Suprapubic skin (tissue), 4 donors: ENCODE data around the gene TMEM132D.

Experiments
- POLR2A ChIP-seq, 2 donors: fragments of 450-650 bp; IDR thresholded peaks; one replicate each; pipeline ENCODE4 v1.6.1; 2017; ENCODE audit warnings: antibody characterized with exemption in 2 of 2, mild to moderate bottlenecking in 2 of 2, moderate library complexity in 2 of 2
- POLR2AphosphoS5 ChIP-seq, 3 donors: sonication (generic); formaldehyde crosslinking; IDR thresholded peaks; one replicate each; pipeline ENCODE4 v1.6.1; 2017; ENCODE audit warnings: antibody characterized with exemption in 3 of 3
- TF ChIP-seq, protein P1 (sequence below), 2 donors: fragments of 200-600 bp in 1 of 2; fragments of 450-650 bp in 1 of 2; sonication (generic) in 1 of 2; IDR thresholded peaks; one replicate each; pipeline ENCODE4 v1.5.1; 2016 to 2019; ENCODE audit warnings: antibody characterized with exemption in 2 of 2, mild to moderate bottlenecking in 1 of 2, moderate library complexity in 1 of 2

DNA sequence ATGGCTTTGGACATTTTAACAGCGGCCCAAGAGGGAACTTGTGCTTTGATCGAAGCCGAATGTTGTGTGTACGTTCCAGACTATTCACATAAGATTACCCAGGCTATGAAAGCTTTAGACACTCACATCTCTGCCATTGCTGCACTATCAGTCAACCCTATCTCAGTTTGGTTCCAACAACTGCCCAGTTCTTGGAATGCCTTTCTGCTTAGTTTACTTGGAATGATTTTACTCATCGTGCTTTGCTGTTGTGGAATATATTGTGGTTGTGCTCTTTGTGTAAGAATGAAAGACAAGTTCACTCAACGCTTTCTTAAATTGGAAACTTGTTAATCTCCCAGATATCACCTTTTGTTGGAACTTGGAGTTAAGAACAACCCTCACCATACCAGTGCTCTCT is 552.3 kb downstream of the TMEM132D start:
- TF ChIP-seq, protein P1, sequence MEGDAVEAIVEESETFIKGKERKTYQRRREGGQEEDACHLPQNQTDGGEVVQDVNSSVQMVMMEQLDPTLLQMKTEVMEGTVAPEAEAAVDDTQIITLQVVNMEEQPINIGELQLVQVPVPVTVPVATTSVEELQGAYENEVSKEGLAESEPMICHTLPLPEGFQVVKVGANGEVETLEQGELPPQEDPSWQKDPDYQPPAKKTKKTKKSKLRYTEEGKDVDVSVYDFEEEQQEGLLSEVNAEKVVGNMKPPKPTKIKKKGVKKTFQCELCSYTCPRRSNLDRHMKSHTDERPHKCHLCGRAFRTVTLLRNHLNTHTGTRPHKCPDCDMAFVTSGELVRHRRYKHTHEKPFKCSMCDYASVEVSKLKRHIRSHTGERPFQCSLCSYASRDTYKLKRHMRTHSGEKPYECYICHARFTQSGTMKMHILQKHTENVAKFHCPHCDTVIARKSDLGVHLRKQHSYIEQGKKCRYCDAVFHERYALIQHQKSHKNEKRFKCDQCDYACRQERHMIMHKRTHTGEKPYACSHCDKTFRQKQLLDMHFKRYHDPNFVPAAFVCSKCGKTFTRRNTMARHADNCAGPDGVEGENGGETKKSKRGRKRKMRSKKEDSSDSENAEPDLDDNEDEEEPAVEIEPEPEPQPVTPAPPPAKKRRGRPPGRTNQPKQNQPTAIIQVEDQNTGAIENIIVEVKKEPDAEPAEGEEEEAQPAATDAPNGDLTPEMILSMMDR (IDR thresholded peaks at IDR 0.05): no peak
- TF ChIP-seq POLR2A (IDR thresholded peaks at IDR 0.05) (no peak), POLR2AphosphoS5 (IDR thresholded peaks at IDR 0.05) (no peak)
